GM23338 (cell line): ENCODE data around the gene SEMA3C. TPM values are rescaled to one million over a fixed set of nuclear protein-coding genes. Genes with fewer than 3 reads are reported as not detected.

Experiments
- ATAC-seq: fragments of 200-7000 bp; cut with Tn5 transposase; 3 replicates; pipeline ENCODE4 v1.9.1; 2020
- DNase-seq: peaks from one replicate; pipeline ENCODE4 v3.0.0-alpha.2; 2015; ENCODE audit warnings: low spot score
- H2AFZ ChIP-seq: fragments of 200-600 bp; sonication (generic); 2 replicates; pipeline ENCODE4 v1.8.0; 2016; ENCODE audit warnings: antibody characterized with exemption, mild to moderate bottlenecking, moderate library complexity
- H3F3A ChIP-seq: fragments of 200-600 bp; sonication (generic); replicated peaks from 2 replicates; pipeline ENCODE4 v1.8.0; 2017; ENCODE audit warnings: antibody characterized with exemption, mixed run types, low read depth
- H3K27ac ChIP-seq: fragments of 200-600 bp; sonication (generic); 2 replicates; pipeline ENCODE4 v1.6.1; 2016; ENCODE audit warnings: low read depth
- H3K27me3 ChIP-seq: fragments of 200-600 bp; sonication (generic); 2 replicates; pipeline ENCODE4 v1.8.0; 2016; ENCODE audit warnings: mild to moderate bottlenecking, mixed run types, moderate library complexity; ENCODE audit not compliant: insufficient read depth
- H3K36me3 ChIP-seq: fragments of 200-600 bp; sonication (generic); 2 replicates; pipeline ENCODE4 v1.8.0; 2016; ENCODE audit warnings: mild to moderate bottlenecking; ENCODE audit not compliant: insufficient read depth
- H3K4me1 ChIP-seq: fragments of 200-600 bp; sonication (generic); 2 replicates; pipeline ENCODE4 v1.8.0; 2016; ENCODE audit warnings: mild to moderate bottlenecking, moderate library complexity; ENCODE audit not compliant: insufficient read depth
- H3K4me2 ChIP-seq: fragments of 200-600 bp; sonication (generic); 2 replicates; pipeline ENCODE4 v1.7.1; 2017; ENCODE audit warnings: mixed run types
- H3K4me3 ChIP-seq: fragments of 200-600 bp; sonication (generic); 2 replicates; pipeline ENCODE4 v1.6.1; 2016; ENCODE audit warnings: mixed run types
- H3K79me2 ChIP-seq: fragments of 200-600 bp; sonication (generic); replicated peaks from 2 replicates; pipeline ENCODE4 v1.8.0; 2017; ENCODE audit warnings: mild to moderate bottlenecking; ENCODE audit not compliant: insufficient read depth
- H3K9me2 ChIP-seq: fragments of 200-600 bp; sonication (generic); 2 replicates; pipeline ENCODE4 v1.8.0; 2017; ENCODE audit not compliant: insufficient read depth
- H4K20me1 ChIP-seq: fragments of 200-600 bp; sonication (generic); replicated peaks from 2 replicates; pipeline ENCODE4 v1.8.0; 2017; ENCODE audit warnings: mild to moderate bottlenecking; ENCODE audit not compliant: insufficient read depth
- H3K27ac Mint-ChIP-seq: 2 replicates; pipeline ENCODE4 v1.8.0; 2020; ENCODE audit warnings: inconsistent platforms, mild to moderate bottlenecking, moderate library complexity, mixed read lengths
- H3K27me3 Mint-ChIP-seq: 3 replicates; pipeline ENCODE4 v1.8.0; 2022; ENCODE audit warnings: low read depth, mild to moderate bottlenecking, moderate library complexity, mixed read lengths, inconsistent platforms; ENCODE audit not compliant: insufficient read depth, poor library complexity
- H3K36me3 Mint-ChIP-seq: 3 replicates; pipeline ENCODE4 v1.8.0; 2021; ENCODE audit warnings: low read depth, mild to moderate bottlenecking, inconsistent platforms, moderate library complexity, mixed read lengths
- H3K4me1 Mint-ChIP-seq: 3 replicates; pipeline ENCODE4 v1.8.0; 2020; ENCODE audit warnings: mild to moderate bottlenecking, inconsistent platforms, mixed read lengths
- H3K4me3 Mint-ChIP-seq: 3 replicates; pipeline ENCODE4 v1.8.0; 2021; ENCODE audit warnings: moderate library complexity, mild to moderate bottlenecking, inconsistent platforms, mixed read lengths
- H3K9me3 Mint-ChIP-seq: 3 replicates; pipeline ENCODE4 v1.8.0; 2020; ENCODE audit warnings: moderate library complexity, mild to moderate bottlenecking, inconsistent platforms, mixed read lengths
- CREB1 ChIP-seq: fragments of 250-450 bp; sonication (Bioruptor Pico); IDR thresholded peaks from 2 replicates; pipeline ENCODE4 v1.5.0; 2020; ENCODE audit warnings: low read depth, mild to moderate bottlenecking, moderate library complexity
- EZH2 ChIP-seq: fragments of 200-600 bp; sonication (generic); IDR thresholded peaks from one replicate; pipeline ENCODE4 v1.8.0; 2017; ENCODE audit warnings: antibody characterized with exemption, mild to moderate bottlenecking, low read depth; ENCODE audit not compliant: unreplicated experiment
- EZH2phosphoT487 ChIP-seq: fragments of 200-600 bp; sonication (generic); IDR thresholded peaks from one replicate; pipeline ENCODE4 v1.8.1; 2018; ENCODE audit warnings: antibody characterized with exemption; ENCODE audit not compliant: unreplicated experiment
- JUNB ChIP-seq: IDR thresholded peaks from one replicate; pipeline ENCODE4 v1.6.1; 2016; ENCODE audit warnings: antibody characterized with exemption; ENCODE audit not compliant: unreplicated experiment
- NANOG ChIP-seq: IDR thresholded peaks from 2 replicates; pipeline ENCODE4 v1.6.1; 2016; ENCODE audit warnings: antibody characterized with exemption, borderline replicate concordance
- POLR2AphosphoS5 ChIP-seq: IDR thresholded peaks from 2 replicates; pipeline ENCODE4 v1.6.1; 2016; ENCODE audit warnings: antibody characterized with exemption, low read depth
- STAT1 ChIP-seq: IDR thresholded peaks from one replicate; pipeline ENCODE4 v1.6.1; 2016; ENCODE audit warnings: antibody characterized with exemption; ENCODE audit not compliant: unreplicated experiment
- ZNF114 ChIP-seq: fragments of 250-450 bp; sonication (Bioruptor Pico); IDR thresholded peaks from 2 replicates; pipeline ENCODE4 v1.5.0; 2020; ENCODE audit warnings: mild to moderate bottlenecking, moderate library complexity
- polyA plus RNA-seq: library from polyadenylated mRNA; unstranded; fragments of >200 nt; fragmentation: Nextera tagmentation; extraction: Ambion mirVana; gene quantifications from 2 replicates; pipeline ENCODE4 v1.2.1, GENCODE V29; 2016
- total RNA-seq: library from RNA; depleted of rRNA; stranded (reverse); fragments of >200 nt; shearing (Covaris generic); gene quantifications from 2 replicates; pipeline ENCODE4 v1.2.3, GENCODE V29; 2014
- TF ChIP-seq, protein P1 (sequence below): IDR thresholded peaks from 2 replicates; pipeline ENCODE4 v1.6.1; 2016; ENCODE audit warnings: antibody characterized with exemption
- TF ChIP-seq, protein P2 (sequence below), 2 experiments: fragments of 200-600 bp in 1 of 2; sonication (generic) in 1 of 2; conservative IDR thresholded peaks; 2 replicates each; pipeline versions ENCODE4 v1.5.1 to v1.6.1; 2016 to 2017; ENCODE audit warnings: antibody characterized with exemption in 2 of 2, low read depth in 2 of 2, mild to moderate bottlenecking in 2 of 2, moderate library complexity in 1 of 2
- TF ChIP-seq, protein P3 (sequence below): IDR thresholded peaks from one replicate; pipeline ENCODE4 v1.6.1; 2018; ENCODE audit warnings: antibody characterized with exemption; ENCODE audit not compliant: unreplicated experiment

SEMA3C gene
- total and polyA plus RNA-seq, 2 experiments from 2014 or later = 1.0 to 3.5 TPM

DNA sequence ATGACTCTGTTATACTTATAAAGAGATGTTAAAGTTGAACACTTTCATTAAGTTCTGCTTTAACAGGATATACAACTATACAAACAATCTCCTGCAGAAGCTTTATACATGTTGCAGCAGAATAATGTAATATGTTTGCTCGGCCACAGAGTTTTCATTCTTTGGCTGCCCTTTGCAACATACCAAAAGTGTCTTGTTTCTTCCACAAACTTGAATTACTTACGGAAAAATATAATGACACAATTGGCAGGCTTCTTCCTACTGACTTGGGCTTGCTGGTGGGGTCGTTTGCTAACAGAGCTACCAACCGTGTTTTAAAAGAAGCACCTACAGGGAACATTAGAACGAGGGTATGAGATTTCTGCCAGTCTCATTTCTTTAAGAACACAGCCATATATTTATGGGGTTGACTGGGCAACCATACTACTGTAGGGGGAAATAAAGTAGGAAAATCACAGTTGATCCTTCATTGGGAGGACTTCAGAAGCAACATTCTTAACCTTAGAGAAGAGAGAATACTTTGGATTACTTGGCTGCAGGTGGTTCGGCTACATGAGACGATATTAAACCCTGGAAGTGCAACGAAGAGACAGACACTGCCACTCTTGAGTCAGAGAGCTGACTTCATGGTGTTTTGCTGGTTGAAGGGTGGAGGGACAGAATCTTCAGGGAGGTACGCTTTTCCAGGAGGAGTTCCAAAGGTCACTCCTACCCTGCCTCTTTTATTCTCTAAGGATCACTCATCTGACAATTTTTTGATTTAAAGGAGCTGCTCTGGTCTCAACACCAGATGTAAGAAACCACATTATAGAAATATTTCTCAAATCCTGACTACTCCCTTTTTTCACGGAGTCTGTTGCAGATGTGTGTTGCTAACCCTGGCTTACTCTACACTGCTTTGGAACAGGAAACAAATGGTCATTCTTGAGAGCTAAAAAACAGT, 123.9 kb downstream of the SEMA3C start (continued):
- TF ChIP-seq, protein P1, sequence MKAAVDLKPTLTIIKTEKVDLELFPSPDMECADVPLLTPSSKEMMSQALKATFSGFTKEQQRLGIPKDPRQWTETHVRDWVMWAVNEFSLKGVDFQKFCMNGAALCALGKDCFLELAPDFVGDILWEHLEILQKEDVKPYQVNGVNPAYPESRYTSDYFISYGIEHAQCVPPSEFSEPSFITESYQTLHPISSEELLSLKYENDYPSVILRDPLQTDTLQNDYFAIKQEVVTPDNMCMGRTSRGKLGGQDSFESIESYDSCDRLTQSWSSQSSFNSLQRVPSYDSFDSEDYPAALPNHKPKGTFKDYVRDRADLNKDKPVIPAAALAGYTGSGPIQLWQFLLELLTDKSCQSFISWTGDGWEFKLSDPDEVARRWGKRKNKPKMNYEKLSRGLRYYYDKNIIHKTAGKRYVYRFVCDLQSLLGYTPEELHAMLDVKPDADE = no peak
- TF ChIP-seq, protein P2, sequence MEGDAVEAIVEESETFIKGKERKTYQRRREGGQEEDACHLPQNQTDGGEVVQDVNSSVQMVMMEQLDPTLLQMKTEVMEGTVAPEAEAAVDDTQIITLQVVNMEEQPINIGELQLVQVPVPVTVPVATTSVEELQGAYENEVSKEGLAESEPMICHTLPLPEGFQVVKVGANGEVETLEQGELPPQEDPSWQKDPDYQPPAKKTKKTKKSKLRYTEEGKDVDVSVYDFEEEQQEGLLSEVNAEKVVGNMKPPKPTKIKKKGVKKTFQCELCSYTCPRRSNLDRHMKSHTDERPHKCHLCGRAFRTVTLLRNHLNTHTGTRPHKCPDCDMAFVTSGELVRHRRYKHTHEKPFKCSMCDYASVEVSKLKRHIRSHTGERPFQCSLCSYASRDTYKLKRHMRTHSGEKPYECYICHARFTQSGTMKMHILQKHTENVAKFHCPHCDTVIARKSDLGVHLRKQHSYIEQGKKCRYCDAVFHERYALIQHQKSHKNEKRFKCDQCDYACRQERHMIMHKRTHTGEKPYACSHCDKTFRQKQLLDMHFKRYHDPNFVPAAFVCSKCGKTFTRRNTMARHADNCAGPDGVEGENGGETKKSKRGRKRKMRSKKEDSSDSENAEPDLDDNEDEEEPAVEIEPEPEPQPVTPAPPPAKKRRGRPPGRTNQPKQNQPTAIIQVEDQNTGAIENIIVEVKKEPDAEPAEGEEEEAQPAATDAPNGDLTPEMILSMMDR (conservative IDR thresholded peaks at IDR 0.05; ENCODE audit: low read depth in 2 of 2) = no peak
- no peak for TF ChIP-seq STAT1
- TF ChIP-seq, protein P3, sequence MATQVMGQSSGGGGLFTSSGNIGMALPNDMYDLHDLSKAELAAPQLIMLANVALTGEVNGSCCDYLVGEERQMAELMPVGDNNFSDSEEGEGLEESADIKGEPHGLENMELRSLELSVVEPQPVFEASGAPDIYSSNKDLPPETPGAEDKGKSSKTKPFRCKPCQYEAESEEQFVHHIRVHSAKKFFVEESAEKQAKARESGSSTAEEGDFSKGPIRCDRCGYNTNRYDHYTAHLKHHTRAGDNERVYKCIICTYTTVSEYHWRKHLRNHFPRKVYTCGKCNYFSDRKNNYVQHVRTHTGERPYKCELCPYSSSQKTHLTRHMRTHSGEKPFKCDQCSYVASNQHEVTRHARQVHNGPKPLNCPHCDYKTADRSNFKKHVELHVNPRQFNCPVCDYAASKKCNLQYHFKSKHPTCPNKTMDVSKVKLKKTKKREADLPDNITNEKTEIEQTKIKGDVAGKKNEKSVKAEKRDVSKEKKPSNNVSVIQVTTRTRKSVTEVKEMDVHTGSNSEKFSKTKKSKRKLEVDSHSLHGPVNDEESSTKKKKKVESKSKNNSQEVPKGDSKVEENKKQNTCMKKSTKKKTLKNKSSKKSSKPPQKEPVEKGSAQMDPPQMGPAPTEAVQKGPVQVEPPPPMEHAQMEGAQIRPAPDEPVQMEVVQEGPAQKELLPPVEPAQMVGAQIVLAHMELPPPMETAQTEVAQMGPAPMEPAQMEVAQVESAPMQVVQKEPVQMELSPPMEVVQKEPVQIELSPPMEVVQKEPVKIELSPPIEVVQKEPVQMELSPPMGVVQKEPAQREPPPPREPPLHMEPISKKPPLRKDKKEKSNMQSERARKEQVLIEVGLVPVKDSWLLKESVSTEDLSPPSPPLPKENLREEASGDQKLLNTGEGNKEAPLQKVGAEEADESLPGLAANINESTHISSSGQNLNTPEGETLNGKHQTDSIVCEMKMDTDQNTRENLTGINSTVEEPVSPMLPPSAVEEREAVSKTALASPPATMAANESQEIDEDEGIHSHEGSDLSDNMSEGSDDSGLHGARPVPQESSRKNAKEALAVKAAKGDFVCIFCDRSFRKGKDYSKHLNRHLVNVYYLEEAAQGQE = no peak

DNA sequence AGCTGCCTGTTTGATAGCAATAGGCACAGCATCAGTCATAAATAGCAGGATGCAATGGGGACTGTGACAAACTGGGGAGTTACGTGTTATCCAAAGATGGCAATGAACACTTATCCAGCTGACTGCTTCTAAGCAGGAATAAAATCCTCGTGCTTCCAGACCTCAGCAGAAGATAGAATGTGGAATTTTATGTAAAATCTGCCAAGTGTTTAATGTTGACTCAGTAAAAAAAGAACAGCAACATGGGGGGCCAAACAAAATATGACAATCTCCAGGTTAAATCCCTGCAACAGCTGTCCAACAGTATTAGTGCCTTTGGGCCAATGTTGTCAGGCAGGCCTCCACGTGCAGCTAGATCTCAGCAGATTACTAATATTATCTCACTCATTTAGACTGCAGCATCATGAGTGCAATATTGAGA, 127.3 kb downstream of the SEMA3C start:
- no peaks in the 10 kb centered on the region for H3K27me3 ChIP-seq
- no peak overlapping the region for H3K4me3 ChIP-seq
- H3K27ac ChIP-seq = no peak overlapping the region
- H3K9me2 ChIP-seq = no peaks in the 10 kb centered on the region
- no peaks in the 10 kb centered on the region for H3K36me3 ChIP-seq
- H3K9me3 Mint-ChIP-seq = no peaks in the 10 kb centered on the region
- no peaks in the 10 kb centered on the region for H3F3A ChIP-seq
- no peaks in the 10 kb centered on the region for H3K36me3 Mint-ChIP-seq
- H3K27ac Mint-ChIP-seq = no peak overlapping the region
- ATAC-seq = no peak
- no peaks in the 10 kb centered on the region for H4K20me1 ChIP-seq
- no peaks in the 10 kb centered on the region for H3K79me2 ChIP-seq
- no peaks in the 10 kb centered on the region for H3K27me3 Mint-ChIP-seq
- no peak for DNase-seq
- no peak overlapping the region for H3K4me3 Mint-ChIP-seq
- no peaks in the 10 kb centered on the region for H3K4me1 Mint-ChIP-seq
- H2AFZ ChIP-seq = no peak overlapping the region
- H3K4me1 ChIP-seq = no peaks in the 10 kb centered on the region
- no peak overlapping the region for H3K4me2 ChIP-seq
- TF ChIP-seq ZNF114 (CRISPR knock-in tag) (no peak), EZH2 (no peak), STAT1 (no peak), JUNB (no peak), NANOG (no peak), CREB1 (no peak), POLR2AphosphoS5 (no peak), EZH2phosphoT487 (no peak)
- TF ChIP-seq, protein P2 (conservative IDR thresholded peaks at IDR 0.05; ENCODE audit: low read depth in 2 of 2) = no peak
- TF ChIP-seq, protein P3 = no peak
